Fibroblast of pulmonary artery (primary cell): ENCODE data around the gene FADS1.
A peak's percentile ranks its signal among the peaks of the same experiment; 100 is the strongest.

Experiments used
- DNase-seq: peaks from one replicate; pipeline ENCODE4 v3.0.0-alpha.2; 2010; ENCODE audit warnings: low read depth
- H3K4me3 ChIP-seq: replicated peaks from 2 replicates; pipeline ENCODE4 v1.5.1; 2011; ENCODE audit warnings: low read depth, mild to moderate bottlenecking, control low read depth, low read length, moderate library complexity
- TF ChIP-seq, protein P1 (sequence below): IDR thresholded peaks from 2 replicates; pipeline ENCODE4 v1.5.1; 2011; ENCODE audit warnings: mild to moderate bottlenecking, control low read depth, low read length, inconsistent platforms; ENCODE audit errors: missing control alignments

FADS1 gene

DNA sequence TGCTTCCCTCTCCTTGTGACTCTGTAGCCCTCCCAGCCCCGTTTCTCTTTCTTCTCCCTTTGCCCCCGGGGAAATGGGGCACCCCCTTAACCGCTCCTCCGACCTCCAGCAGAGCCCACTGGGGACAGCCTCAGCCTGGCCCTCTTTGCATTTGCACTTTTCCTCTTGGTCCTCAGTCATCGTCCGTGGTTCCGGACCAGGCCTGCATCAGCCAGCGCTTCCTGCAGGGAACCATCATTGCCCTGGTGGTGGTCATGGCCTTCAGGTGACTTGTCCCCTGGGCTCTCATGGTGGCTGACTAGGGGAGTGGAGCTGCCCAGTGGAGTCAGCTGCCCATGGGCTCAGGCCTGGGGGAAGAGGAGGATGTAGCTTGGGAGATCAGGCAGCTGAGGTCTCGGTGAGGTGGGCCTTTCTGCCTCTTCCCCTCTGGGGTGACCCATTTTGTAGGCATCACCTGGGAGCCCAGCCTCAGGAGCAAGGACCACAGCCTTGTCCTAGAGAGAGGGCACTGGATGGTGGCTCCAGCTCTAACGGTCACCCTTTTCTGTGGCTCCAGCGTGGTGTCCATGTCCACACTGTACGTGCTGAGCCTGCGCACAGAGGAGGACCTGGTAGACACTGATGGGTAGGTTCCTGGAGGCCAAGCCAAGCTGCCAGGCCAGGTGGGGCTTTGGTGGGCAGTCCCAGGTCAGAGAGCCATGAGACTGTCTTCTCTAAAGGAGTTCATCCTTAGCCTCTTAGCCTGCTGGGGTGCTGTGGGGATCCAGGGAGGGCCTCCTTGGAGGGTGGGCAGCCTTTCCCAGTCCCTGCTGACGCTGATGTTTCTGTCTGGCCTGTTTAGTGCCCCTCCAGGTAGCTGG, 36.9 kb downstream of the FADS1 start:
- TF ChIP-seq, protein P1, sequence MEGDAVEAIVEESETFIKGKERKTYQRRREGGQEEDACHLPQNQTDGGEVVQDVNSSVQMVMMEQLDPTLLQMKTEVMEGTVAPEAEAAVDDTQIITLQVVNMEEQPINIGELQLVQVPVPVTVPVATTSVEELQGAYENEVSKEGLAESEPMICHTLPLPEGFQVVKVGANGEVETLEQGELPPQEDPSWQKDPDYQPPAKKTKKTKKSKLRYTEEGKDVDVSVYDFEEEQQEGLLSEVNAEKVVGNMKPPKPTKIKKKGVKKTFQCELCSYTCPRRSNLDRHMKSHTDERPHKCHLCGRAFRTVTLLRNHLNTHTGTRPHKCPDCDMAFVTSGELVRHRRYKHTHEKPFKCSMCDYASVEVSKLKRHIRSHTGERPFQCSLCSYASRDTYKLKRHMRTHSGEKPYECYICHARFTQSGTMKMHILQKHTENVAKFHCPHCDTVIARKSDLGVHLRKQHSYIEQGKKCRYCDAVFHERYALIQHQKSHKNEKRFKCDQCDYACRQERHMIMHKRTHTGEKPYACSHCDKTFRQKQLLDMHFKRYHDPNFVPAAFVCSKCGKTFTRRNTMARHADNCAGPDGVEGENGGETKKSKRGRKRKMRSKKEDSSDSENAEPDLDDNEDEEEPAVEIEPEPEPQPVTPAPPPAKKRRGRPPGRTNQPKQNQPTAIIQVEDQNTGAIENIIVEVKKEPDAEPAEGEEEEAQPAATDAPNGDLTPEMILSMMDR: no peak
- DNase-seq: no peak
- H3K4me3 ChIP-seq: no peak overlapping the region

DNA sequence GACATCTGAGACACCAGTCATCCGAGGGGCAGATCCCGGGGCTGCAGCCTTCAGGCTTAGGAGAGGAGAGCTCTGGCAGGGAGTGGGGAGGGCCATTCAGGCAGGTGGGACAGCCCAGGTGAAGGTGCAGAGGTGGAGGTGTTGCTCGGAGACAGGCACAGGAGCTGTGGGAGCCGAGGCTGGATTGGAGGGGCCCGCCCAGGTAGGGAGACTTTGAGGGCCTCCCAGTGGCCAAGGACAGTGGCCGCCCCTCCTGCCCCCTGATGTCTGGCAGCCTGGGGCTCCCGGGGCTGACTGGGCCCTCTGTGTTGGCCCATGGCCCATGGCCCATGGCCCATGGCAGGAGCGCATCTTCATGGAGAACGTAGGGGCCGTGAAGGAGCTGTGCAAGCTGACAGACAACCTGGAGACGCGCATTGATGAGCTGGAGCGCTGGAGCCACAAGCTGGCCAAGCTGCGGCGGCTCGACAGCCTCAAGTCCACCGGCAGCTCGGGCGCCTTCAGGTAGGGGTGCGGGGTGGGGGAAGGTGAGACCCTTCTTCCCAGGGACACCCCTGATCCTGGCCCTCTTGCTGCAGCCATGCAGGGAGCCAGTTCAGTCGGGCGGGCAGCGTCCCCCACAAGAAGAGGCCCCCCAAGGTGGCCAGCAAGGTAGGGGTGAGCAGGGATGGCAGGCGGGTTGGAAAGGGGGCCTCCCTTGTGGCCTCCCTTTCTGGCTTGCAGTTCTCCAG, 37.7 kb downstream of the FADS1 start:
- H3K4me3 ChIP-seq: no peak overlapping the region
- DNase-seq: no peak
- TF ChIP-seq, protein P1: no peak

- no peak for DNase-seq
Observed at GRCh38 chr11:61778357-61778886, 38.4 kb downstream of the FADS1 start.

DNA sequence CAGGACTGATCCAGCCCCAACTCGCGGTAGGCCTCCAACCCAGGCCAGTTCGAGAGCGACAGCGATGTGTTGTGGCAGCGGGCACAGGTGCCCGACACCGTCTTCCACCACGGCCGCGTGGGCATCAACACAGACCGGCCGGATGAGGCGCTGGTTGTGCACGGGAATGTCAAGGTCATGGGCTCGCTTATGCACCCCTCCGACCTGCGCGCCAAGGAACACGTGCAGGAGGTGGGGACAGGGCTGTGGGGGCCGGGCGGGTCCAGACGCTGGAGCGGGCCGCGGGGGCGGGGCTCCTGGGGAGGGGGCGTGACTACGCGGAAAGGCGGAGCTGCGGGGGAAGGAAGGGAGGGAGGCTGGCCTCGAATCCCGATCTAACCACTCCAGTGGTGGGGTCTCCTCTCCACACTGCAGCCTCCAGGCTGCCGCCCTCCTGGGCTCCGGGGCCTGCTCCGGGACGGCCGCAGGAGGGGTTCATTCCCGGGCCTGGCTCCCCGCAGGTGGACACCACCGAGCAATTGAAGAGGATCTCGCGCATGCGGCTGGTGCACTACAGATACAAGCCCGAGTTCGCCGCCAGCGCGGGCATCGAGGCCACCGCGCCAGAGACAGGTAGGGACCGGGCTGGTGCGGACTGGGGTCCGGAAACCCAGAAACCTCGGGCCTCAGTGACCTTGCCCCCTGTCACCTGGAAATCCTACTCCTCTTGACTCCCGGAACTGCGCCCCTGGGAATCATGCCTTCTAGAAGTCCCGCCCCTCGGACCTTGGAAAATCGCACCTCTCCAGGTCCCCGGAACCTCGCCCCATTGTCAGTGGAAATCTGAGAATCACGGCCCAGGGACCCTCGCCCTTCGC, 39.3 kb downstream of the FADS1 start:
- DNase-seq: no peak
- H3K4me3 ChIP-seq: no peak overlapping the region
- TF ChIP-seq, protein P1: no peak

More at GRCh38 chr11:61778357-61778886, 38.4 kb downstream of the FADS1 start:
- TF ChIP-seq, protein P1: no peak
- no peak overlapping the region for H3K4me3 ChIP-seq

- TF ChIP-seq, protein P1: peak; percentile 82
- peak; percentile 82 for DNase-seq
- H3K4me3 ChIP-seq: no peak overlapping the region
Observed at GRCh38 chr11:61776561-61777075, 40.2 kb downstream of the FADS1 start.
